CD8-positive, alpha-beta memory T cell (primary cell): ENCODE measurements around the gene TMPRSS13. TPM values are rescaled to one million over a fixed set of nuclear protein-coding genes. Genes with fewer than 3 reads are reported as not detected.

Source experiments
- CTCF ChIA-PET: fragments of 350-600 bp; sonication (Branson Sonifier 250); formaldehyde crosslinking; loops from one replicate; lab custom pipeline; 2021; ENCODE audit warnings: antibody characterized with exemption; lab: Charles Lee
- POLR2A ChIA-PET: fragments of 350-600 bp; sonication (Branson Sonifier 250); formaldehyde crosslinking; loops from one replicate; lab custom pipeline; 2021; ENCODE audit warnings: antibody characterized with exemption; lab: Charles Lee
- DNase-seq, 5 donors: peaks; one replicate each; pipeline versions ENCODE4 v3.0.0 to v3.0.0-alpha.2; 2020 to 2022; ENCODE audit warnings: mixed read lengths in 1 of 5
- H3K27ac ChIP-seq: one replicate; pipeline ENCODE4 v1.7.0; 2013; ENCODE audit warnings: low read depth, mild to moderate bottlenecking, low read length, moderate library complexity
- H3K27me3 ChIP-seq: 2 replicates; pipeline ENCODE4 v1.7.0; 2013; ENCODE audit warnings: low read length, mild to moderate bottlenecking; ENCODE audit not compliant: insufficient read depth, poor library complexity, severe bottlenecking
- H3K36me3 ChIP-seq: 2 replicates; pipeline ENCODE4 v1.7.0; 2013; ENCODE audit warnings: mild to moderate bottlenecking, low read length, moderate library complexity; ENCODE audit not compliant: insufficient read depth
- H3K4me1 ChIP-seq: 2 replicates; pipeline ENCODE4 v1.7.0; 2013; ENCODE audit warnings: mild to moderate bottlenecking, low read length, moderate library complexity; ENCODE audit not compliant: insufficient read depth
- H3K4me3 ChIP-seq: 2 replicates; pipeline ENCODE4 v1.7.0; 2013; ENCODE audit warnings: mild to moderate bottlenecking, low read length
- H3K9me3 ChIP-seq: 2 replicates; pipeline ENCODE4 v1.7.0; 2013; ENCODE audit warnings: mild to moderate bottlenecking, low read length
- H3K27ac Mint-ChIP-seq, 8 donors: one replicate each; pipeline ENCODE4 v1.8.0; 2020 to 2021; ENCODE audit warnings: mixed read lengths in 8 of 8, mild to moderate bottlenecking in 6 of 8, inconsistent platforms in 3 of 8, moderate library complexity in 3 of 8
- H3K27me3 Mint-ChIP-seq, 2 donors: one replicate each; pipeline ENCODE4 v1.8.0; 2020 to 2021; ENCODE audit warnings: mixed read lengths in 2 of 2, mild to moderate bottlenecking in 1 of 2, moderate library complexity in 1 of 2
- H3K36me3 Mint-ChIP-seq, 3 donors: one replicate each; pipeline ENCODE4 v1.8.0; 2020 to 2021; ENCODE audit warnings: mixed read lengths in 3 of 3, inconsistent platforms in 1 of 3, mild to moderate bottlenecking in 1 of 3
- H3K4me1 Mint-ChIP-seq, 3 donors: one replicate each; pipeline ENCODE4 v1.8.0; 2020 to 2021; ENCODE audit warnings: mixed read lengths in 3 of 3, inconsistent platforms in 1 of 3, mild to moderate bottlenecking in 1 of 3
- H3K4me3 Mint-ChIP-seq, 7 donors: one replicate each; pipeline ENCODE4 v1.8.0; 2020 to 2021; ENCODE audit warnings: mixed read lengths in 7 of 7, mild to moderate bottlenecking in 6 of 7, moderate library complexity in 4 of 7, inconsistent platforms in 2 of 7
- H3K9me3 Mint-ChIP-seq, 5 donors: one replicate each; pipeline ENCODE4 v1.8.0; 2020 to 2022; ENCODE audit warnings: mixed read lengths in 5 of 5, mild to moderate bottlenecking in 3 of 5, moderate library complexity in 2 of 5, inconsistent platforms in 1 of 5
- polyA plus RNA-seq: library from polyadenylated mRNA; unstranded; fragments of 300-500 nt; fragmentation: Illumina TruSeq; gene quantifications from one replicate; pipeline ENCODE4 v1.2.3, GENCODE V29; 2021
- total RNA-seq, 2 experiments: library from RNA; stranded (reverse); gene quantifications; one replicate each; pipeline ENCODE4 v1.2.3, GENCODE V29; 2021

Gene TMPRSS13
- total and polyA plus RNA-seq, 3 experiments from 2014 or later, result 1.4 to 1.5 (median 1.5) TPM

- peaks cover 0 to 8% (median 0%) of the 10 kb centered on the region in 5 donors for H3K9me3 Mint-ChIP-seq
- peaks cover 9 to 10% (median 9%) of the 10 kb centered on the region in 3 donors for H3K4me1 Mint-ChIP-seq
- peaks cover 0 to 6% (median 2%) of the 10 kb centered on the region in 3 donors for H3K36me3 Mint-ChIP-seq
- H3K27ac Mint-ChIP-seq, result no peak overlapping the region
- H3K4me3 Mint-ChIP-seq, result no peak overlapping the region
- H3K27me3 Mint-ChIP-seq, result peaks cover 7 to 21% of the 10 kb centered on the region in 2 donors
- Histone ChIP-seq H3K27me3 (no peaks in the 10 kb centered on the region), H3K4me1 (no peaks in the 10 kb centered on the region), H3K27ac (no peak overlapping the region), H3K4me3 (no peak overlapping the region), H3K36me3 (no peaks in the 10 kb centered on the region), H3K9me3 (no peaks in the 10 kb centered on the region)
- CTCF ChIA-PET, result interaction anchor here (1.3 kb wide), 1 partner anchor 96 kb away, joined by 9 read pairs; no protein-coding TSS in a partner anchor
- DNase-seq, result no peak
- POLR2A ChIA-PET, result no interaction called here
Measured at GRCh38 chr11:117851106-117851505, 78.1 kb downstream of the TMPRSS13 start.

Other genes starting within 250 kb of the TMPRSS13 start
- under 1 TPM; 0.48 to 0.91 TPM for gene DSCAML1, start 132.2 kb downstream of the TMPRSS13 start, total RNA-seq
- not detected for gene DSCAML1, start 132.2 kb downstream of the TMPRSS13 start, polyA plus RNA-seq
- 1 to 10 TPM; 5.4 to 8.0 TPM for gene FXYD2, start 104.7 kb downstream of the TMPRSS13 start, total RNA-seq
- 67.9 TPM for gene FXYD2, start 104.7 kb downstream of the TMPRSS13 start, polyA plus RNA-seq
- under 1 TPM in 1 of 2 experiments, not detected in 1; 0.11 TPM for gene FXYD6, start 52.7 kb downstream of the TMPRSS13 start, total RNA-seq
- gene FXYD6, start 52.7 kb downstream of the TMPRSS13 start, polyA plus RNA-seq, result not detected
- 100 to 1,000 TPM; 120 to 122 TPM for gene IL10RA, start 57.0 kb upstream of the TMPRSS13 start, total RNA-seq
- gene IL10RA, start 57.0 kb upstream of the TMPRSS13 start, polyA plus RNA-seq, result 659 TPM
- not detected for gene TMPRSS4, start 147.7 kb upstream of the TMPRSS13 start, total RNA-seq
- not detected for gene TMPRSS4, start 147.7 kb upstream of the TMPRSS13 start, polyA plus RNA-seq
- under 1 TPM; 0.40 to 0.63 TPM for gene SMIM35, start 157.6 kb upstream of the TMPRSS13 start, total RNA-seq
- 2.4 TPM for gene SMIM35, start 157.6 kb upstream of the TMPRSS13 start, polyA plus RNA-seq
- gene SCN4B, start 223.4 kb upstream of the TMPRSS13 start, total RNA-seq, result under 1 TPM; 0.26 to 0.33 TPM
- gene SCN4B, start 223.4 kb upstream of the TMPRSS13 start, polyA plus RNA-seq, result not detected
- not detected for gene SCN2B, start 247.2 kb upstream of the TMPRSS13 start, total RNA-seq
- gene SCN2B, start 247.2 kb upstream of the TMPRSS13 start, polyA plus RNA-seq, result not detected